ENCODE measurements around the gene NAGPA.

The NAGPA gene

GRCh38 chr16:4987580-4988374 is 46.0 kb downstream of the NAGPA start:
- H2AFZ ChIP-seq (ENCODE audit: low read length, unreplicated experiment): no peak overlapping the region

GRCh38 chr16:4987250-4987579 is 46.5 kb downstream of the NAGPA start:
- no peaks in the 10 kb centered on the region for H3K36me3 ChIP-seq (ENCODE audit: insufficient read depth, low read length)
- H3K4me3 ChIP-seq (ENCODE audit: low read depth, low read length): no peak overlapping the region
- no peaks in the 10 kb centered on the region for H3K4me1 ChIP-seq (ENCODE audit: control insufficient read depth, insufficient read depth, low read length, unreplicated experiment)
- no peak overlapping the region for H2AFZ ChIP-seq (ENCODE audit: low read length, unreplicated experiment)
- H3K79me2 ChIP-seq (ENCODE audit: control insufficient read depth, insufficient read depth, low read length, unreplicated experiment): no peaks in the 10 kb centered on the region
- H3K27me3 ChIP-seq (ENCODE audit: insufficient read depth, low read length): peaks cover 60% of the 10 kb centered on the region
- H3K27ac ChIP-seq (ENCODE audit: low read depth, low read length): no peak overlapping the region

More at GRCh38 chr16:4987580-4988374, 46.0 kb downstream of the NAGPA start:
- Histone ChIP-seq H3K4me1 (ENCODE audit: control insufficient read depth, insufficient read depth, low read length, unreplicated experiment) (no peaks in the 10 kb centered on the region), H3K27ac (ENCODE audit: low read depth, low read length) (no peak overlapping the region), H3K36me3 (ENCODE audit: insufficient read depth, low read length) (no peaks in the 10 kb centered on the region), H3K27me3 (ENCODE audit: insufficient read depth, low read length) (peaks cover 63% of the 10 kb centered on the region), H3K79me2 (ENCODE audit: control insufficient read depth, insufficient read depth, low read length, unreplicated experiment) (no peaks in the 10 kb centered on the region), H3K4me3 (ENCODE audit: low read depth, low read length) (no peak overlapping the region)

GRCh38 chr16:4984174-4984990 is 49.4 kb downstream of the NAGPA start:
- Histone ChIP-seq H3K4me1 (ENCODE audit: control insufficient read depth, insufficient read depth, low read length, unreplicated experiment) (no peaks in the 10 kb centered on the region), H3K27ac (ENCODE audit: low read depth, low read length) (no peak overlapping the region), H3K4me3 (ENCODE audit: low read depth, low read length) (no peak overlapping the region), H3K27me3 (ENCODE audit: insufficient read depth, low read length) (peaks cover 50% of the 10 kb centered on the region), H2AFZ (ENCODE audit: low read length, unreplicated experiment) (no peak overlapping the region), H3K36me3 (ENCODE audit: insufficient read depth, low read length) (no peaks in the 10 kb centered on the region), H3K79me2 (ENCODE audit: control insufficient read depth, insufficient read depth, low read length, unreplicated experiment) (no peaks in the 10 kb centered on the region)

- Histone ChIP-seq H2AFZ (ENCODE audit: low read length, unreplicated experiment) (no peak overlapping the region), H3K27me3 (ENCODE audit: insufficient read depth, low read length) (peaks cover 29% of the 10 kb centered on the region), H3K27ac (ENCODE audit: low read depth, low read length) (no peak overlapping the region), H3K36me3 (ENCODE audit: insufficient read depth, low read length) (no peaks in the 10 kb centered on the region), H3K4me3 (ENCODE audit: low read depth, low read length) (no peak overlapping the region), H3K79me2 (ENCODE audit: control insufficient read depth, insufficient read depth, low read length, unreplicated experiment) (no peaks in the 10 kb centered on the region), H3K4me1 (ENCODE audit: control insufficient read depth, insufficient read depth, low read length, unreplicated experiment) (no peaks in the 10 kb centered on the region)
These were observed 51.5 kb downstream of the NAGPA start for GRCh38 chr16:4982056-4982867.

- peaks cover 21% of the 10 kb centered on the region for H3K27me3 ChIP-seq (ENCODE audit: insufficient read depth, low read length)
- no peak overlapping the region for H2AFZ ChIP-seq (ENCODE audit: low read length, unreplicated experiment)
- H3K4me3 ChIP-seq (ENCODE audit: low read depth, low read length): no peak overlapping the region
- no peaks in the 10 kb centered on the region for H3K36me3 ChIP-seq (ENCODE audit: insufficient read depth, low read length)
- H3K4me1 ChIP-seq (ENCODE audit: control insufficient read depth, insufficient read depth, low read length, unreplicated experiment): no peaks in the 10 kb centered on the region
- H3K79me2 ChIP-seq (ENCODE audit: control insufficient read depth, insufficient read depth, low read length, unreplicated experiment): no peaks in the 10 kb centered on the region
- no peak overlapping the region for H3K27ac ChIP-seq (ENCODE audit: low read depth, low read length)
These were observed 52.3 kb downstream of the NAGPA start for GRCh38 chr16:4981473-4981872.

GRCh38 chr16:4980691-4981090 is 53.0 kb downstream of the NAGPA start:
- Histone ChIP-seq H3K27me3 (ENCODE audit: insufficient read depth, low read length) (peaks cover 13% of the 10 kb centered on the region), H3K27ac (ENCODE audit: low read depth, low read length) (no peak overlapping the region), H3K4me3 (ENCODE audit: low read depth, low read length) (no peak overlapping the region), H2AFZ (ENCODE audit: low read length, unreplicated experiment) (no peak overlapping the region), H3K79me2 (ENCODE audit: control insufficient read depth, insufficient read depth, low read length, unreplicated experiment) (no peaks in the 10 kb centered on the region), H3K36me3 (ENCODE audit: insufficient read depth, low read length) (no peaks in the 10 kb centered on the region), H3K4me1 (ENCODE audit: control insufficient read depth, insufficient read depth, low read length, unreplicated experiment) (no peaks in the 10 kb centered on the region)

GRCh38 chr16:4979736-4980660 is 53.7 kb downstream of the NAGPA start:
- Histone ChIP-seq H3K36me3 (ENCODE audit: insufficient read depth, low read length) (no peaks in the 10 kb centered on the region), H3K4me3 (ENCODE audit: low read depth, low read length) (no peak overlapping the region), H3K4me1 (ENCODE audit: control insufficient read depth, insufficient read depth, low read length, unreplicated experiment) (no peaks in the 10 kb centered on the region), H3K27me3 (ENCODE audit: insufficient read depth, low read length) (peaks cover 13% of the 10 kb centered on the region), H3K27ac (ENCODE audit: low read depth, low read length) (no peak overlapping the region), H2AFZ (ENCODE audit: low read length, unreplicated experiment) (no peak overlapping the region), H3K79me2 (ENCODE audit: control insufficient read depth, insufficient read depth, low read length, unreplicated experiment) (no peaks in the 10 kb centered on the region)

GRCh38 chr16:4979164-4979563 is 54.6 kb downstream of the NAGPA start:
- no peaks in the 10 kb centered on the region for H3K36me3 ChIP-seq (ENCODE audit: insufficient read depth, low read length)
- no peak overlapping the region for H2AFZ ChIP-seq (ENCODE audit: low read length, unreplicated experiment)
- H3K27me3 ChIP-seq (ENCODE audit: insufficient read depth, low read length): peaks cover 7% of the 10 kb centered on the region; the same call in 1 of the 2 replicates
- H3K27ac ChIP-seq (ENCODE audit: low read depth, low read length): no peak overlapping the region
- no peaks in the 10 kb centered on the region for H3K79me2 ChIP-seq (ENCODE audit: control insufficient read depth, insufficient read depth, low read length, unreplicated experiment)
- no peak overlapping the region for H3K4me3 ChIP-seq (ENCODE audit: low read depth, low read length)
- H3K4me1 ChIP-seq (ENCODE audit: control insufficient read depth, insufficient read depth, low read length, unreplicated experiment): no peaks in the 10 kb centered on the region

GRCh38 chr16:4976611-4977145 is 57.1 kb downstream of the NAGPA start:
- Histone ChIP-seq H3K4me3 (ENCODE audit: low read depth, low read length) (no peak overlapping the region), H2AFZ (ENCODE audit: low read length, unreplicated experiment) (no peak overlapping the region), H3K27ac (ENCODE audit: low read depth, low read length) (no peak overlapping the region), H3K79me2 (ENCODE audit: control insufficient read depth, insufficient read depth, low read length, unreplicated experiment) (no peaks in the 10 kb centered on the region), H3K27me3 (ENCODE audit: insufficient read depth, low read length) (peaks cover 11% of the 10 kb centered on the region; the same call in 1 of the 2 replicates), H3K36me3 (ENCODE audit: insufficient read depth, low read length) (no peaks in the 10 kb centered on the region), H3K4me1 (ENCODE audit: control insufficient read depth, insufficient read depth, low read length, unreplicated experiment) (no peaks in the 10 kb centered on the region)

Measured in ACC112 (cell line).